ENCODE measurements around the gene WDFY2. TPM values are rescaled to one million over a fixed set of nuclear protein-coding genes. Genes with fewer than 3 reads are reported as not detected.

WDFY2 gene
- total RNA-seq, 1 donor from 2014 or later = 4.5 TPM

DNA sequence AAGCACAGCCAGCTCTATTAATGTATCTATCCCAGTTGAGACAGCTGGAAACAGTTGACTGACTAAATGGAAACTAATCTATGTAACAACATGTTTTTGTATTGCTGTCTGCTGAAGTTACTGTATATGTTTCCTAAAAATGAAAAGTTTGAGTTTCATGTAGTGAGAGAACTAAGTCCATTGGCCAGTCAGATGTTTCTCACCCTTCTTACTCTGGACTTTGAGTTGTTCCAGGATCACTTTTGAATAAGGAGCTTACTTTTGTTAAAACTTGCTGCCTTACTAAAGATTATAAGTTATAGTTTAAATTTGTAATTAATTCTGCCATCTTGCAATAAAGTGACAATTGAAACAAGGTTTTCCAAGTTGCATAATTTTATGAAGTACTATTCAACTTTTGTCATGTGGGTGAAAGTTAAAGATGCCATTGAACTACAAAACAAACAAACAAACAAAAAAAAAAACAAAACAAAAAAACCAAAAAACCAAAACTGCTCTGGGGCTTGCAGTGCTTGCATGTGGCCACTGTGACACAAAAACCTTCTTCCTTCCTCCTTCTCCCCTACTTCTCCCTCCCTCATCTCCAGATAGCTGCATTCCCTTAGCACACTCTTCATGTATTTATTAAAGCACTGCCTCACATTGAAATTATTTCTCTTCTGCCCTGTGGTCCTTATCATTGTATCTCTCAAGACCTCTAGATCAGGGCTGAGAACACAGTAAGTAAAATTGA, 15.3 kb downstream of the WDFY2 start:
- no peaks in the 10 kb centered on the region for H3K36me3 ChIP-seq
- TF ChIP-seq CTCF (IDR thresholded peaks at IDR 0.05; ENCODE audit: borderline replicate concordance) = peak; percentile 18
- peaks cover 8% of the 10 kb centered on the region for H3K4me1 ChIP-seq
- no peak overlapping the region for H3K27ac ChIP-seq (replicated peaks)
- H3K9me3 ChIP-seq (replicated peaks) = no peaks in the 10 kb centered on the region
- H3K4me3 ChIP-seq = no peak overlapping the region
- no peak for DNase-seq
- intact Hi-C loops (cut with micrococcal nuclease) = no loop called here
- no peaks in the 10 kb centered on the region for H3K27me3 ChIP-seq (ENCODE audit: low read depth)

- no peak overlapping the region for H3K4me3 ChIP-seq
- intact Hi-C loops (cut with micrococcal nuclease) = no loop called here
- no peak for DNase-seq
- no peak overlapping the region for H3K27ac ChIP-seq (replicated peaks)
- no peaks in the 10 kb centered on the region for H3K36me3 ChIP-seq
- H3K4me1 ChIP-seq = peaks cover 16% of the 10 kb centered on the region
- no peaks in the 10 kb centered on the region for H3K27me3 ChIP-seq (ENCODE audit: low read depth)
- no peaks in the 10 kb centered on the region for H3K9me3 ChIP-seq (replicated peaks)
- no peak for TF ChIP-seq CTCF (IDR thresholded peaks at IDR 0.05; ENCODE audit: borderline replicate concordance)
Measured at GRCh38 chr13:51600703-51601102, 16.4 kb downstream of the WDFY2 start.

- Histone ChIP-seq H3K4me3 (no peak overlapping the region), H3K36me3 (no peaks in the 10 kb centered on the region), H3K9me3 (replicated peaks) (no peaks in the 10 kb centered on the region), H3K27me3 (ENCODE audit: low read depth) (no peaks in the 10 kb centered on the region), H3K27ac (replicated peaks) (no peak overlapping the region), H3K4me1 (peaks cover 28% of the 10 kb centered on the region)
- no peak for TF ChIP-seq CTCF (IDR thresholded peaks at IDR 0.05; ENCODE audit: borderline replicate concordance)
- intact Hi-C loops (cut with micrococcal nuclease) = no loop called here
- DNase-seq = no peak
Measured at GRCh38 chr13:51601601-51602565, 17.6 kb downstream of the WDFY2 start.

GRCh38 chr13:51603716-51604115, 19.5 kb downstream of the WDFY2 start:
- DNase-seq = no peak
- no peaks in the 10 kb centered on the region for H3K36me3 ChIP-seq
- no peak for TF ChIP-seq CTCF (IDR thresholded peaks at IDR 0.05; ENCODE audit: borderline replicate concordance)
- H3K27ac ChIP-seq (replicated peaks) = no peak overlapping the region
- intact Hi-C loops (cut with micrococcal nuclease) = no loop called here
- H3K4me1 ChIP-seq = peaks cover 33% of the 10 kb centered on the region
- H3K9me3 ChIP-seq (replicated peaks) = peaks cover 7% of the 10 kb centered on the region
- H3K4me3 ChIP-seq = no peak overlapping the region
- no peaks in the 10 kb centered on the region for H3K27me3 ChIP-seq (ENCODE audit: low read depth)

DNA sequence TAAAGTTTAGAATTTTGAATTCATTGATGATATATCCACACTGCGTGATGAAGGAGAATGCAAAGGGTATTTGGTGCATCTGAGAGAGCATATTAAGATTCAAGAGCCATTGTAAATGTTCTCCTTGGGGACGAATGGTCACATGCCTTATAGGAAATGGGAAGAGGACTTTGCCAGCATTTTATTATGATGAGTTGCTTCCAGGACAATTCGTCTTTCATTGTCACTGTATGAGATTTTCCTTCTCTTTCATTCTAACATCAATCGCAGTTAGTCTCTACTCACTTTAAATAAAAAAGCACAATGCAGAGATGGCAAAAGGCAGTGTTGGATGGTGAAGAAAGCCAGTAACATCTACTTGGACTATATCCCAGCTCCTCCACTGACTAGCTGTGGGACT, 21.4 kb downstream of the WDFY2 start:
- no peak for DNase-seq
- TF ChIP-seq CTCF (IDR thresholded peaks at IDR 0.05; ENCODE audit: borderline replicate concordance) = no peak
- H3K27me3 ChIP-seq (ENCODE audit: low read depth) = no peaks in the 10 kb centered on the region
- H3K36me3 ChIP-seq = no peaks in the 10 kb centered on the region
- H3K27ac ChIP-seq (replicated peaks) = no peak overlapping the region
- H3K4me1 ChIP-seq = peaks cover 25% of the 10 kb centered on the region
- intact Hi-C loops (cut with micrococcal nuclease) = no loop called here
- peaks cover 7% of the 10 kb centered on the region for H3K9me3 ChIP-seq (replicated peaks)
- H3K4me3 ChIP-seq = peak overlapping the region; percentile 8

Data from left ventricle myocardium inferior (tissue), 1 donor.